SK-N-SH treated with all-trans-retinoic acid at 6 μM for 48 hours (cell line): ENCODE data around the gene ALDH16A1.

Source experiments
- ATAC-seq: fragments of 200-7000 bp; cut with Tn5 transposase; 3 replicates; pipeline ENCODE4 v1.9.1; 2020; ENCODE audit warnings: mild to moderate bottlenecking, moderate library complexity
- BACH2 ChIP-seq: fragments of 250-450 bp; sonication (Bioruptor Pico); IDR thresholded peaks from 2 replicates; pipeline ENCODE4 v1.9.0; 2021; ENCODE audit warnings: mild to moderate bottlenecking, borderline replicate concordance
- CSDC2 ChIP-seq: fragments of 250-450 bp; sonication (Bioruptor Pico); IDR thresholded peaks from 2 replicates; pipeline ENCODE4 v1.5.0; 2020; ENCODE audit warnings: mild to moderate bottlenecking, moderate library complexity
- ISL1 ChIP-seq: fragments of 250-450 bp; sonication (Bioruptor Pico); IDR thresholded peaks from 2 replicates; pipeline ENCODE4 v2.1.2; 2022; ENCODE audit warnings: mild to moderate bottlenecking, moderate library complexity
- OSR1 ChIP-seq: fragments of 250-450 bp; sonication (Bioruptor Pico); IDR thresholded peaks from 2 replicates; pipeline ENCODE4 v1.8.0; 2022; ENCODE audit warnings: moderate library complexity, mild to moderate bottlenecking, inconsistent platforms
- PPARA ChIP-seq: fragments of 250-450 bp; sonication (Bioruptor Pico); IDR thresholded peaks from 2 replicates; pipeline ENCODE4 v1.5.0; 2020; ENCODE audit warnings: mild to moderate bottlenecking, borderline replicate concordance
- RARB ChIP-seq: fragments of 250-450 bp; sonication (Bioruptor Pico); IDR thresholded peaks from 2 replicates; pipeline ENCODE4 v1.8.0; 2021; ENCODE audit warnings: mild to moderate bottlenecking, moderate library complexity
- SNAI2 ChIP-seq: fragments of 250-450 bp; sonication (Bioruptor Pico); IDR thresholded peaks from 2 replicates; pipeline ENCODE4 v1.5.0; 2020; ENCODE audit warnings: mild to moderate bottlenecking, moderate library complexity
- TOX ChIP-seq: fragments of 250-450 bp; sonication (Bioruptor Pico); IDR thresholded peaks from 2 replicates; pipeline ENCODE4 v1.8.0; 2021; ENCODE audit warnings: mild to moderate bottlenecking, moderate library complexity, borderline replicate concordance
- TSHZ2 ChIP-seq: fragments of 250-450 bp; sonication (Bioruptor Pico); IDR thresholded peaks from 2 replicates; pipeline ENCODE4 v1.5.0; 2020; ENCODE audit warnings: mild to moderate bottlenecking, moderate library complexity
- ZC3H10 ChIP-seq: fragments of 250-450 bp; sonication (Bioruptor Pico); IDR thresholded peaks from 2 replicates; pipeline ENCODE4 v1.5.1; 2021; ENCODE audit warnings: mild to moderate bottlenecking, moderate library complexity
- ZFP3 ChIP-seq: fragments of 250-450 bp; sonication (Bioruptor Pico); IDR thresholded peaks from 2 replicates; pipeline ENCODE4 v1.5.0; 2020; ENCODE audit warnings: mild to moderate bottlenecking, moderate library complexity
- ZFP30 ChIP-seq: fragments of 450-650 bp; formaldehyde crosslinking; IDR thresholded peaks from 2 replicates; pipeline ENCODE4 v1.5.0; 2022; ENCODE audit warnings: mild to moderate bottlenecking, moderate library complexity
- ZNF70 ChIP-seq: fragments of 450-650 bp; formaldehyde crosslinking; IDR thresholded peaks from 2 replicates; pipeline ENCODE4 v1.5.0; 2020; ENCODE audit warnings: mild to moderate bottlenecking, moderate library complexity
- ZNF8 ChIP-seq: fragments of 450-650 bp; formaldehyde crosslinking; IDR thresholded peaks from 2 replicates; pipeline ENCODE4 v1.5.0; 2020; ENCODE audit warnings: mild to moderate bottlenecking, moderate library complexity
- TF ChIP-seq, protein P1 (sequence below): fragments of 250-450 bp; sonication (Bioruptor Pico); IDR thresholded peaks from 2 replicates; pipeline ENCODE4 v1.8.0; 2020; ENCODE audit warnings: mild to moderate bottlenecking, moderate library complexity, borderline replicate concordance
- TF ChIP-seq, protein P2 (sequence below): fragments of 250-450 bp; sonication (Bioruptor Pico); IDR thresholded peaks from 2 replicates; pipeline ENCODE4 v1.5.1; 2020; ENCODE audit warnings: low read depth, mild to moderate bottlenecking, moderate library complexity
- TF ChIP-seq, protein P3 (sequence below): fragments of 250-450 bp; sonication (Bioruptor Pico); IDR thresholded peaks from 2 replicates; pipeline ENCODE4 v1.5.1; 2021; ENCODE audit warnings: mild to moderate bottlenecking, moderate library complexity

Gene ALDH16A1

DNA sequence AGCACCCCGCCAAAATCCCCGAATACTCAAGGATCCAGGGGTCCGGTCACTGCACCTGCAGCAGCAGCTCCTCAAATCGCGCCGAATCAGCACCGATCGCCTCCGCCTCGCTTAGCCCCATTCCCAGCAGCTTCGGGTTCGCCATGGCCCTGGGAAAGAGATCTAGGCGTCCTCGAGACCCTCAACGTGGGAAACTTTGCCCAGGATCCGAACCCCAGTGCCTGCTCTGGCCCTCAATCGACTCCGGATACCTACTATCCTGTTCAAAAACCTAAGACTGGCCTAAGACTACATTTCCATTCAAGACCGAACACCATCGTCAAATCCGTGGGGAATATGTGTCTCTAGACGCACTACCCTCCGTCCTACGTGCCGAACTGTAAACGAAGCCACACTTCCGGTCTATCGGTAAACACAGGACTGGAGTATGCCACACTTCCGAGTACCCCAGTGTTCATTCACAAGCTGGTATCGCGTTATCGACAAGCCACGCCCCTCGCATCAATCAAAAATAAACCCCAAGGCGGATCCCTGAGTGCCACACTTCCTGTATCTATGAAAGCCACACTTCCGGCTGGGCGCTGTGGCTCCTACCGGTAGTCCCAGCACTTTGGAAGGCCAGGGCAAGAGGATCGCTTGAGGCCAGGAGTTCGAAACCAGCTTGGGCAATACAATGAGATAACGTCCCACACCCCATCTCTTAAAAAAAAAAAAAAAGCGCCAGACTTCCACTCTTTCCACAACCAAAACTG is 1.4 kb upstream of the ALDH16A1 start, which contains the start of gene PIH1D1:
Gene PIH1D1 (minus strand): TSS at position 385 of the 752 bp plus-strand sequence. CDS start 240 bp downstream, at position 145.
- TF ChIP-seq BACH2 (CRISPR knock-in tag), result no peak
- TF ChIP-seq, protein P1, sequence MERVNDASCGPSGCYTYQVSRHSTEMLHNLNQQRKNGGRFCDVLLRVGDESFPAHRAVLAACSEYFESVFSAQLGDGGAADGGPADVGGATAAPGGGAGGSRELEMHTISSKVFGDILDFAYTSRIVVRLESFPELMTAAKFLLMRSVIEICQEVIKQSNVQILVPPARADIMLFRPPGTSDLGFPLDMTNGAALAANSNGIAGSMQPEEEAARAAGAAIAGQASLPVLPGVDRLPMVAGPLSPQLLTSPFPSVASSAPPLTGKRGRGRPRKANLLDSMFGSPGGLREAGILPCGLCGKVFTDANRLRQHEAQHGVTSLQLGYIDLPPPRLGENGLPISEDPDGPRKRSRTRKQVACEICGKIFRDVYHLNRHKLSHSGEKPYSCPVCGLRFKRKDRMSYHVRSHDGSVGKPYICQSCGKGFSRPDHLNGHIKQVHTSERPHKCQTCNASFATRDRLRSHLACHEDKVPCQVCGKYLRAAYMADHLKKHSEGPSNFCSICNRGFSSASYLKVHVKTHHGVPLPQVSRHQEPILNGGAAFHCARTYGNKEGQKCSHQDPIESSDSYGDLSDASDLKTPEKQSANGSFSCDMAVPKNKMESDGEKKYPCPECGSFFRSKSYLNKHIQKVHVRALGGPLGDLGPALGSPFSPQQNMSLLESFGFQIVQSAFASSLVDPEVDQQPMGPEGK (CRISPR knock-in tag), result no peak
- TF ChIP-seq, protein P2, sequence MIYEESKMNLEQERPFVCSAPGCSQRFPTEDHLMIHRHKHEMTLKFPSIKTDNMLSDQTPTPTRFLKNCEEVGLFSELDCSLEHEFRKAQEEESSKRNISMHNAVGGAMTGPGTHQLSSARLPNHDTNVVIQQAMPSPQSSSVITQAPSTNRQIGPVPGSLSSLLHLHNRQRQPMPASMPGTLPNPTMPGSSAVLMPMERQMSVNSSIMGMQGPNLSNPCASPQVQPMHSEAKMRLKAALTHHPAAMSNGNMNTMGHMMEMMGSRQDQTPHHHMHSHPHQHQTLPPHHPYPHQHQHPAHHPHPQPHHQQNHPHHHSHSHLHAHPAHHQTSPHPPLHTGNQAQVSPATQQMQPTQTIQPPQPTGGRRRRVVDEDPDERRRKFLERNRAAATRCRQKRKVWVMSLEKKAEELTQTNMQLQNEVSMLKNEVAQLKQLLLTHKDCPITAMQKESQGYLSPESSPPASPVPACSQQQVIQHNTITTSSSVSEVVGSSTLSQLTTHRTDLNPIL (CRISPR knock-in tag), result no peak
- no peak for TF ChIP-seq ZNF70 (CRISPR knock-in tag)
- TF ChIP-seq ZC3H10 (CRISPR knock-in tag), result no peak
- TF ChIP-seq, protein P3, sequence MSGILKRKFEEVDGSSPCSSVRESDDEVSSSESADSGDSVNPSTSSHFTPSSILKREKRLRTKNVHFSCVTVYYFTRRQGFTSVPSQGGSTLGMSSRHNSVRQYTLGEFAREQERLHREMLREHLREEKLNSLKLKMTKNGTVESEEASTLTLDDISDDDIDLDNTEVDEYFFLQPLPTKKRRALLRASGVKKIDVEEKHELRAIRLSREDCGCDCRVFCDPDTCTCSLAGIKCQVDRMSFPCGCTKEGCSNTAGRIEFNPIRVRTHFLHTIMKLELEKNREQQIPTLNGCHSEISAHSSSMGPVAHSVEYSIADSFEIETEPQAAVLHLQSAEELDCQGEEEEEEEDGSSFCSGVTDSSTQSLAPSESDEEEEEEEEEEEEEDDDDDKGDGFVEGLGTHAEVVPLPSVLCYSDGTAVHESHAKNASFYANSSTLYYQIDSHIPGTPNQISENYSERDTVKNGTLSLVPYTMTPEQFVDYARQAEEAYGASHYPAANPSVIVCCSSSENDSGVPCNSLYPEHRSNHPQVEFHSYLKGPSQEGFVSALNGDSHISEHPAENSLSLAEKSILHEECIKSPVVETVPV, result no peak
- TF ChIP-seq SNAI2 (CRISPR knock-in tag), result no peak
- TF ChIP-seq TSHZ2, result no peak
- no peak for TF ChIP-seq ZNF8 (CRISPR knock-in tag)
- no peak for TF ChIP-seq CSDC2
- no peak for TF ChIP-seq ZFP30 (CRISPR knock-in tag)
- TF ChIP-seq OSR1 (CRISPR knock-in tag), result no peak
- TF ChIP-seq PPARA (CRISPR knock-in tag), result no peak
- TF ChIP-seq TOX, result no peak
- ATAC-seq, result peak; percentile 84

- no peak for ATAC-seq
- TF ChIP-seq ZFP3 (CRISPR knock-in tag) (0 out of 2 replicates have a peak, but pooled peaks have one; percentile 19), SNAI2 (CRISPR knock-in tag) (no peak)
Observed at GRCh38 chr19:49453757-49454240, 774 bp downstream of the ALDH16A1 start.

DNA sequence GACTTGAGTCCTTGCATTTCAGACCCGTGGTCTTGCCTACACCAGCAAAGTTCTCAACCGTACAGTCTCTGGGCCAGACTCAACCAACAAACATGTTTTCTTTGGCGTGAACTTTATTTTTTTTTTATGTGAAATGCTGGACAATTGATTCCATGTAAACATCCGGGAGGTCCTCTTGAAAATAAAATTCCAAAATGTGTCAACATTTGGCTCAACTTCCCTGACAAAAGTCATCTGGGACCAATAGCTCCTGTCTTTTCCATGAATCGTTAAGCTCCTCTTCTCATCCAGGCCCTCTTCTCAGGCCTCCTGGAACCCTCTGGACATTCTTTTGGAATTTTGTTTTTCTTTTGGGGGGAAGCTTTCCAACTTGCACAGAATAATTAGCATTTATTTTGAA is 2.7 kb downstream of the ALDH16A1 start:
- TF ChIP-seq ISL1 (CRISPR knock-in tag), result no peak
- TF ChIP-seq, protein P3, result no peak
- TF ChIP-seq RARB (CRISPR knock-in tag), result no peak
- no peak for TF ChIP-seq TSHZ2
- no peak for TF ChIP-seq ZNF8 (CRISPR knock-in tag)
- ATAC-seq, result no peak
